SU-DHL-6 (cell line): Measurements from ENCODE around the gene WDR37.

Experiments
- H2AFZ ChIP-seq: fragments of 200-600 bp; sonication (generic); 2 replicates; pipeline ENCODE4 v1.6.1; 2014; ENCODE audit warnings: low read depth, mild to moderate bottlenecking, moderate library complexity, mixed read lengths, antibody characterized with exemption, low read length; ENCODE audit not compliant: severe bottlenecking
- H3F3A ChIP-seq: fragments of 200-600 bp; shearing (Covaris generic); 2 replicates; pipeline ENCODE4 v1.6.0; 2016; ENCODE audit warnings: antibody characterized with exemption, mild to moderate bottlenecking; ENCODE audit not compliant: insufficient read depth
- H3K27ac ChIP-seq: fragments of 200-600 bp; sonication (generic); 2 replicates; pipeline ENCODE4 v1.5.1; 2016; ENCODE audit warnings: low read depth, mild to moderate bottlenecking, low read length, moderate library complexity, mixed read lengths
- H3K27me3 ChIP-seq: fragments of 200-600 bp; sonication (generic), shearing (Covaris generic); 2 replicates; pipeline ENCODE4 v1.6.0; 2014; ENCODE audit warnings: mild to moderate bottlenecking, low read length
- H3K36me3 ChIP-seq: fragments of 200-600 bp; sonication (generic); 2 replicates; pipeline ENCODE4 v1.6.1; 2014; ENCODE audit warnings: mild to moderate bottlenecking, low read length, mixed read lengths
- H3K4me2 ChIP-seq: fragments of 300-600, 200-600 bp; shearing (Covaris generic), sonication (generic); 2 replicates; pipeline ENCODE4 v1.6.0; 2014; ENCODE audit warnings: low read length, low read depth, mild to moderate bottlenecking; ENCODE audit not compliant: poor library complexity, severe bottlenecking
- H3K4me3 ChIP-seq: fragments of 200-600 bp; sonication (generic); 2 replicates; pipeline ENCODE4 v1.5.1; 2014; ENCODE audit warnings: antibody characterized with exemption, low read length, mild to moderate bottlenecking, mixed read lengths; ENCODE audit not compliant: insufficient read depth, poor library complexity, severe bottlenecking
- H3K79me2 ChIP-seq: fragments of 200-600 bp; sonication (generic); 2 replicates; pipeline ENCODE4 v1.6.1; 2014; ENCODE audit warnings: mild to moderate bottlenecking, low read length, moderate library complexity; ENCODE audit not compliant: insufficient read depth
- H3K9ac ChIP-seq: fragments of 200-600 bp; sonication (generic); 2 replicates; pipeline ENCODE4 v1.7.0; 2014; ENCODE audit warnings: mild to moderate bottlenecking, low read length
- H3K9me2 ChIP-seq: fragments of 200-600 bp; sonication (generic); replicated peaks from 2 replicates; pipeline ENCODE4 v1.6.1; 2014; ENCODE audit warnings: low read length; ENCODE audit not compliant: insufficient read depth
- H3K9me3 ChIP-seq: fragments of 200-600 bp; sonication (generic); 2 replicates; pipeline ENCODE4 v1.6.1; 2014; ENCODE audit warnings: low read length, mixed read lengths; ENCODE audit not compliant: insufficient read depth
- H4K20me1 ChIP-seq: fragments of 200-600 bp; sonication (generic); 2 replicates; pipeline ENCODE4 v1.6.1; 2014; ENCODE audit warnings: low read depth, mild to moderate bottlenecking, antibody characterized with exemption, low read length, moderate library complexity, mixed read lengths
- EZH2phosphoT487 ChIP-seq: fragments of 200-600 bp; sonication (generic), shearing (Covaris generic); conservative IDR thresholded peaks from 2 replicates; pipeline ENCODE4 v1.6.1; 2018; ENCODE audit warnings: mild to moderate bottlenecking, antibody characterized with exemption, low read length, moderate library complexity, mixed read lengths
- TF ChIP-seq, protein P1 (sequence below): fragments of 200-600 bp; sonication (generic); IDR thresholded peaks from one replicate; pipeline ENCODE4 v1.5.1; 2017; ENCODE audit warnings: antibody characterized with exemption, mild to moderate bottlenecking, low read length, moderate library complexity; ENCODE audit not compliant: insufficient read depth, poor library complexity, severe bottlenecking

Gene WDR37

DNA sequence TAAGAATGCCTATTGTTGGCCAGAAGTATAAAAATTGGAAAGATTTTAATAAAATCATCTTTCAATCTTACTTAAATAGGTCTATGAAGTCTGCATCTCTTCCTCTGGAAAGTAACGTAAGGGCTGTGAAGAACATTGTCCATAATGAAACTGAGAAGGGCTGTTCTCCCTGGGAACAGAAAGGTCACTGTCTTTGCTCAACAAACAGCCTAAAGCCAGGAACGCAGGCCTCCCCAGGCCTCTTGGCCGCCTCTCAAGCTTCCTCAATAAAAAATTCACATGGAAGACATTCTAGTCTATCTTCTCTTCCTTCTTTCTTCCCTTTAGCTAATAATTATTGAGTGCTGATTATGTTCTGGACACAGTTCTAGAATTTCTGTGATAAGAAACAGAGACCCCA lies 21.4 kb upstream of the WDR37 start:
- Histone ChIP-seq H3K36me3 (peaks cover 5% of the 10 kb centered on the region), H3K4me2 (no peak overlapping the region), H3F3A (peaks cover 19% of the 10 kb centered on the region), H3K9ac (no peak overlapping the region), H3K4me3 (no peak overlapping the region), H3K79me2 (no peaks in the 10 kb centered on the region), H3K27ac (no peak overlapping the region), H3K9me2 (no peaks in the 10 kb centered on the region), H3K9me3 (no peaks in the 10 kb centered on the region), H3K27me3 (no peaks in the 10 kb centered on the region), H4K20me1 (no peaks in the 10 kb centered on the region), H2AFZ (no peak overlapping the region)
- TF ChIP-seq, protein P1, sequence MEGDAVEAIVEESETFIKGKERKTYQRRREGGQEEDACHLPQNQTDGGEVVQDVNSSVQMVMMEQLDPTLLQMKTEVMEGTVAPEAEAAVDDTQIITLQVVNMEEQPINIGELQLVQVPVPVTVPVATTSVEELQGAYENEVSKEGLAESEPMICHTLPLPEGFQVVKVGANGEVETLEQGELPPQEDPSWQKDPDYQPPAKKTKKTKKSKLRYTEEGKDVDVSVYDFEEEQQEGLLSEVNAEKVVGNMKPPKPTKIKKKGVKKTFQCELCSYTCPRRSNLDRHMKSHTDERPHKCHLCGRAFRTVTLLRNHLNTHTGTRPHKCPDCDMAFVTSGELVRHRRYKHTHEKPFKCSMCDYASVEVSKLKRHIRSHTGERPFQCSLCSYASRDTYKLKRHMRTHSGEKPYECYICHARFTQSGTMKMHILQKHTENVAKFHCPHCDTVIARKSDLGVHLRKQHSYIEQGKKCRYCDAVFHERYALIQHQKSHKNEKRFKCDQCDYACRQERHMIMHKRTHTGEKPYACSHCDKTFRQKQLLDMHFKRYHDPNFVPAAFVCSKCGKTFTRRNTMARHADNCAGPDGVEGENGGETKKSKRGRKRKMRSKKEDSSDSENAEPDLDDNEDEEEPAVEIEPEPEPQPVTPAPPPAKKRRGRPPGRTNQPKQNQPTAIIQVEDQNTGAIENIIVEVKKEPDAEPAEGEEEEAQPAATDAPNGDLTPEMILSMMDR: no peak
- TF ChIP-seq EZH2phosphoT487: no peak

DNA sequence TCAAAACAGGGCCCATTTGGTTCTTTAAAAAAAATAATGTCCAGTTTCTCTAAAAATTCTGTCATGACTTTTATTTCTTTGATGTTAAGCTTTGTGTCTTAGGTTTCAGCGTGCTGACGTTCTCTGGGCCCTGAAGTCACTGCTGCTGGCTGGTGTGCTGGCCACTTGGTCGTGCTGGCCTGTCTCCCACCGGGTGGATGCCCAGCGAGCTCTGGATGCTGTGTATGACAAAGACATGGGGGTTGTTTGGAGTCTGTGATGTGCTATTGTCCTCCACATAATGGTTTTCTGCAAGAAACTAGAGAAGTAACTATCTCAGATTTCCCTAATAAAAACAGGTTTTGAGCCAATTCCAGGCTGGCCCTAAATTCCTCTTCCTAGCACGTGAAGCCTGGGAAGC lies 21.0 kb upstream of the WDR37 start:
- H3K27ac ChIP-seq: no peak overlapping the region
- no peaks in the 10 kb centered on the region for H3K27me3 ChIP-seq
- no peak overlapping the region for H3K4me3 ChIP-seq
- H3F3A ChIP-seq: peaks cover 24% of the 10 kb centered on the region
- no peak overlapping the region for H2AFZ ChIP-seq
- H3K9me2 ChIP-seq: no peaks in the 10 kb centered on the region
- no peak overlapping the region for H3K4me2 ChIP-seq
- H3K9ac ChIP-seq: no peak overlapping the region
- H3K9me3 ChIP-seq: no peaks in the 10 kb centered on the region
- no peaks in the 10 kb centered on the region for H3K79me2 ChIP-seq
- H3K36me3 ChIP-seq: peaks cover 9% of the 10 kb centered on the region
- 0 out of 2 replicates have a peak, but pooled peaks cover 1% of the 10 kb centered on the region for H4K20me1 ChIP-seq
- no peak for TF ChIP-seq EZH2phosphoT487
- TF ChIP-seq, protein P1: no peak

DNA sequence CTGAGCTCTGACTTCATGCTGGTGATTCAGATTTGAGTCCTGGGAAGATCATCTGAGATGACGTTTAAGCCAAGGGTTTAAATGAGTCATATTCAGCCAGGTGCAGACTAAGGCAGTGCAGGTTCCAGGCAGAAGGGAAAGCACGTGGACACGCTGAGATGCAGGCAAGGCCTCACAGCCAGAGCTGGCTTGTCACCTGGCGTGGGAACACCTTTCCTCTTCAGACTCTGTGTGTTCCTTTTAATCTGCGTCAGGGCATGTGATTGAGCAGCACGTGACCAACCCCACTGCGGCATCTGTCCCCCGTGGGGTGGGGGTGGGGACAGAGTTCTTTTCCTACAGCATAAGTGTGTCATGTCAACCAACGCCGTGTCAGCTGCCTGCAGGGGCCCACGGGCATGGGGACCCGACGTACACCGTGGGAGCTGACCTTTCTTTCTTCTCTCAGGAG lies 19.8 kb upstream of the WDR37 start:
- Histone ChIP-seq H3K9me3 (no peaks in the 10 kb centered on the region), H3K9ac (no peak overlapping the region), H4K20me1 (0 out of 2 replicates have a peak, but pooled peaks cover 7% of the 10 kb centered on the region), H2AFZ (no peak overlapping the region), H3K79me2 (no peaks in the 10 kb centered on the region; the same call in 1 of the 2 replicates), H3K4me3 (no peak overlapping the region), H3K27me3 (no peaks in the 10 kb centered on the region), H3K36me3 (peaks cover 21% of the 10 kb centered on the region), H3K4me2 (no peak overlapping the region), H3F3A (peaks cover 35% of the 10 kb centered on the region), H3K27ac (no peak overlapping the region), H3K9me2 (no peaks in the 10 kb centered on the region)
- TF ChIP-seq EZH2phosphoT487: no peak
- TF ChIP-seq, protein P1: no peak
